Measurements from ENCODE around the gene DGKI.

Gene DGKI

DNA sequence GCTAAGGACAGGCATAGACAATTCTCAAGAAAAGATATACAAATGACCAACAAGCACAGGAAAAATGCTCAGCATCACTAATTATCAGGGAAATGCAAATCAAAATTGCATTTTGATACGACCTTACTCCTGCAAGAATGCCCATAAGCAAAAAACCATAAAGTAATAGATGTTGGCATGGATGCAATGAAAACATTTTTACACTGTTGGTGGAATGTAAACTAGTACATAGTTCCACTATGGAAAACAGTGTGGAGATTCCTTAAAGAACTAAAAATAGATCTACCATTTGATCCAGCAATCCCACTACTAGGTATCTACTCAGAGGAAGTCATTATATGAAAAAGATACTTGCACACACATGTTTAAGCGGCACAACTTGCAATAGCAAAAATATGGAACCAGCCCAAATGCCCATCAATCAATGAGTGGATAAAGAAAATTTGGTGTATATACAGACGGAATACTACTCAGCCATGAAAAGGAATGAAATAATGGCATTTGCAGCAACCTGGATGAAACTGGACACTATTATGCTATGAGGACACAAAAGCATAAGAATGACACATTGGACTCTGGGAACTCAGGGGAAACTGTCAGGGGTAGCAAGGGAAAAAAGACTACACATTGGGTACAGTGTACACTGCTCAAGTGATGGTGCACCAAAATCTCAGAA lies 59.3 kb downstream of the DGKI start:
- DNase-seq (ENCODE audit: low spot score), result no peak

DNA sequence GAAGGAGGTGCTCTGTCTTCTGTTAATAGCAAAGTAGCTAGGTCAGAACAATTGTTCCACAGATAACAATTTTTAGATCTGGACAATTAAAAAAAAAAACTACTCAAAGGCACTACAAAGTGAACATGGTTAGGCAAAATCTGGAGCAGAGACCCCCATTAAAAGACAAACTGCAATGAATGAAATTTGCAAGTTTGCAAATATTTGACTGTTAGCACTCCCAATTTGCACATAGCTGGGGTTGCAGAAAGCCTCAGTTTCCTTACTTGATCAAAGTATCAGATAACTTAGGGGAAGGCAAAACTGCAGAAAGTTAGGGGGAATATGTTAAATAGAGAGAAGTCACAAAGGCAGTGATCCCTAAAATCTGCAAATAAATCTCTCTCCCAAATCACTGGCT lies 68.3 kb downstream of the DGKI start:
- DNase-seq (ENCODE audit: low spot score), result no peak

DNA sequence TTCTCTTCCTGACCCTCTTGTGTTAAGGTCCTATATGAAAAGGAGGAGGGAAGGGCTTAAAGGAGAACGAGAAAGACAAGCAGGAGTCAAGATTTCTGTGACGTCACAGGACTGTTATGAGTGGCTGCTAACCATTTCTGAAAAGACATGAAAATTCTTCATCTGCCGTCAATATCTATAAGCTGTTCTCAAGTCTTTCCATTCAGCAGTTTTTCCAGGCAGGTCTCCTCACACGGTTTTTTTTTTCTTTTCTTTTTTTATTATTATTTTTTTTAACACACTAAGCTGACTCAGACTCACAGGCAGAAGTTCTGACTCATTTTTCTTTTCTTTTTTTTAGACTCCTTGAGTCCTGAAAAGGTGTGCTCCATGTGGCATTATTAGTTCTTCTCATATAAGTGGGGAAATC lies 72.0 kb downstream of the DGKI start:
- DNase-seq (ENCODE audit: low spot score), result no peak

DNA sequence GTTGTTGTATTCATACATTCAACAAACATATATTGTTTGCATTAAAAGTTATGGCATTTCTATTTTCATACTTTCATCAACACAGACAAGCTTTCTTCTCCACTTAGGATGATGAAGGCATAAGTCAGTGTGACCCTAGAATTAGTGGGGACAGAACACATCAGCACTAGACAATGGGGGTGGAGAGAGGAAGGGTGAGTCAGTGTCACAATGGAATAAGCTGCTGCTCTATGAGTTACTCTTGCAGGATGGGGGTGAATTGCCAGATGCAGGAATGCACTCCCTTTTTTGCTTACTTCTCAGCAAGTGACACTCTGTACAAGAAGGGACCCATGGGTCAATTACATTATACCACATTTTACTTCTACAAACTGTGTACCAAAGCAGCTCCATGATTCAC lies 74.0 kb downstream of the DGKI start:
- no peak for DNase-seq (ENCODE audit: low spot score)

DNA sequence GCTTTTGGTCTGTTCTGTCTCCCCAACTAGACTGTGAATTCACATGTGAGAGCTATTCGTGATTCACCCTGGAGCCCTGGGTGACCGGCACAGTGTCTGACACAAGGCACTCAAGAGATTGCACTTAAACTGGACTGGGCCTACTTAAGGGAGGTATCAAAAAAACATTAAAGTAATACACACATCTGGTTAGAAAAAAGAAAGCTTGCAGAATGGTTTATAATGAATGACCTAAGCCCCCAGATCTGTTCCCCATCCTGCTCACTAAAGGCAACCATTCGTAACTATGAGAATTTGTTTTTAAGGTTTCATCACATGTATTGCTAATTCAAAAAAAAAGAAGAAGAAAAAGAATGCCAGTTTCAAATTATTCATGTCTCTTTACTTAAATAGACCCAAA lies 74.5 kb downstream of the DGKI start:
- no peak for DNase-seq (ENCODE audit: low spot score)

DNA sequence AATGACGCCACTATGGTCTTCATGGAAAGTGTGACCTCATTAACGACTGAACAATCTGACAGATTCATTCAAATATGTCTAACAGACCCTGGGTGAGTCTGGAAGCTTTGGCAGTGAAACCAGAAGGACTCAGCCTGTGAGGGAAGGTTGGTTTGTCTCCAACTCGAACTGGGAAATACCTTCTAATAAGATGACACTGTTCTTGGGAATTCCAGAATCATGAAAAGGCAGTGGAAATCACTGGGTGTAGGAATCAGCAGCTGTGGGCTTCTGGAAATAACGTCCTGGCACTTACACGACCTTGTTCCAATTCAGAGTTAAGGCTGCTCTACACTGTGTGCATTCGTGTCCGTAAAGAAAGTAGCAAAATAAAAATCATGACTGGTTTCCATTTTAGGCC lies 75.1 kb downstream of the DGKI start:
- DNase-seq (ENCODE audit: low spot score), result no peak

DNA sequence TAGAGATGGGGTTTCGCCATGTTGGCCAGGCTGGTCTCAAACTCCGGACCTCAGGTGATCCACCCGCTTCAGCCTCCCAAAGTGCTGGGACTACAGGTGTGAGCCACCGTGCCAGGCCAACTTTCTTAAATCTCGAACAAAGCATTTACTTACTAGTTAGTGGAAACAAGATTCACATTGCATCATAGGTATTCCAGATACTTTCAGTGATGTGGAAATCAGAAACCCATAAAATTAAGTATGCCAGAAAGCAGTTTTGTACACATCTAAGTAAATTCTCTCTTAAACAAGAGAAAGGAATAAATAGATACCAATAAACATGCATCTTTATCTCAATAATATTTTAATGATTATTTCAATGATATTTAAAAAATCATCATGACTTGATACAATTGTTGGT lies 75.5 kb downstream of the DGKI start:
- no peak for DNase-seq (ENCODE audit: low spot score)

DNA sequence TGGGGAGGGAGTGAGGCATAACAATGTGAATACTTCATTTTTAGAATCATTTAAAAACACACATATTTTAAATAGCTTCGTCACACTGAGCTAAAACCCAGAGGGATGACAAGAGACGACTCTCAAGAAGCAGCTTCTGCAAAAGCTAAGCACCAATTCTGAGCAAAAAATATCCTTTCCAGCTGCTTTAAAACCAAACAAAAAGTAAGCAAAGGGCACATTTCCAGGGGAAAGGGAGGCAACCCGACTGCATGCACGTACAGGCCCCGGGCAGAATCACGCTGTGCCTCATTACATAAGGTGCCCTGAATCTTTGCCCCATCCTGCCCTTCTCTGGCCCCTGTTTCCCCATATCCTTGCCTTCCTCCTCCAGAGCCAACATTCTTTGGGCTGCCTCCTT lies 78.4 kb downstream of the DGKI start:
- no peak for DNase-seq (ENCODE audit: low spot score)

DNA sequence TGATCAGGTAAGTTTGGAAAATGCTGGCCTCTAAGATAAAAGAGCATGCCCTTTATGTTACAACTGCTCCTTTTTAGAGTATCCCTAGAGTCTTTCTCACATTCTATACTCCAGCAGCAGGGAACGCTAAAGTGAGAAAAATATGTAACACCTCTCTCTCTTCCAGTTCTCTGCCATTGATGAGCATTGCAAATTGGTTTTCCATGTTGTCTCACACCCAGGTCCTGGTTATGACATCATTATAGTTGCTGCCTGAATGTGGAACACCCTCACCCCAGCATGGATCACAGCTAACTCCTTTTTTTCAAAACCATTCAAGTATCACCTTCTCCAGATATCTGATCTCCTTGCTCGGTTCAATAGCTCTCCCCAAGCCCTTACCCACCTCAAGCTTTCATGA lies 84.4 kb downstream of the DGKI start:
- DNase-seq (ENCODE audit: low spot score), result no peak

DNA sequence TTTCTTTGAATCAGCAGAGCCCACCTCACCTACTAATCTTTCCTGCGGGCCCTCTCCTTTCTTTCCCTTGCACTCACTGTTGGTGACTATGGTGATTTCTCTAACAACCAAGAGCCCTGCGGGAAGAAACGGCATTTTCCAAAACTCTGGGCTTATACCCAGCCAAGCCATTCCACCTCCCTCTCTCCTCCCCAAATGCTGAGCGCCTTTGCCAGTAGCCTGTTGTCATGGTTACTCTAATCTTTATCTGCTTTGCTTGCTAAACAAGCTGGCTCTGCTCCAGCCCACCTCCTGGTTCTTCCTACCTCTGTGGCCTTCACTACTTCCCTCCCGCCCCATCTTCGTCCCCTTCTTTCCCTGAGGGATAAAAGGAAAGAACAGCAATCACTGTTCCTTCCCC lies 86.7 kb downstream of the DGKI start:
- no peak for DNase-seq (ENCODE audit: low spot score)

DNA sequence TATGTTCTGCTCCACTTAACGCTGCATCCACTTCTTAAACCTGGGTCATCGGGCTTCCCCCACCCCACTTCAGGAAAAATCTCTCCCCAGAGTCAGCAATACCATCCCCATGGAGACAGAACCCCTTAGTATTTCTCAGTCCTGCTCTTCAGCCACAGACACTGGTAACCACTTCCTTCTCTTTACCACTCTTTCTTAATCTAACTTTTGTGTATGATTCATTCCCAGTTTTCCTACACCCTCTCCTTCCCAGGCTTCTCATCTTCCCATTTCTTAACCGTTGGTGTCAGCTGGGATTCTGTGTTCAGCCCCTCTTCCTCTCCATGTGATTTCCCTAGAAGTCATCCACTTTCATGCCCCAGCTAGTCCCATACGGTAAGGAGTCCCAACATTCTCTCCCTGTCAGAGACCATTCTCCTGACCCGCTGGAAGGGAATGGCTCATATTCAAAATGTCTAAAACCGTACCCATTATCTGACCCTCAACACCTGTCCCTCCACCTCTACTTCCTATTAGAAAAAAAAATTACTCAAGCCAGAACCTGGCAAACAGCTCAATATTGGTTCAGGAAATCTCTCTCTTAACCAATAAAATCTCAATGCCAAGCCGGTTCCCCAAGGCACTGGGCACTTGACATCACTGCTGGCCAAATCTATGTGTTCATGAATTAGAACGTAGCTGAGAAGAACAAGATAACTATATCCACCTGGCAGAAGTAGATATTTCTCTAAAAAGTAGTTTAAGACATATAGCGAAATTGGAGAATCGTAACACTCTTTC lies 89.4 kb downstream of the DGKI start:
- DNase-seq (ENCODE audit: low spot score), result no peak

DNA sequence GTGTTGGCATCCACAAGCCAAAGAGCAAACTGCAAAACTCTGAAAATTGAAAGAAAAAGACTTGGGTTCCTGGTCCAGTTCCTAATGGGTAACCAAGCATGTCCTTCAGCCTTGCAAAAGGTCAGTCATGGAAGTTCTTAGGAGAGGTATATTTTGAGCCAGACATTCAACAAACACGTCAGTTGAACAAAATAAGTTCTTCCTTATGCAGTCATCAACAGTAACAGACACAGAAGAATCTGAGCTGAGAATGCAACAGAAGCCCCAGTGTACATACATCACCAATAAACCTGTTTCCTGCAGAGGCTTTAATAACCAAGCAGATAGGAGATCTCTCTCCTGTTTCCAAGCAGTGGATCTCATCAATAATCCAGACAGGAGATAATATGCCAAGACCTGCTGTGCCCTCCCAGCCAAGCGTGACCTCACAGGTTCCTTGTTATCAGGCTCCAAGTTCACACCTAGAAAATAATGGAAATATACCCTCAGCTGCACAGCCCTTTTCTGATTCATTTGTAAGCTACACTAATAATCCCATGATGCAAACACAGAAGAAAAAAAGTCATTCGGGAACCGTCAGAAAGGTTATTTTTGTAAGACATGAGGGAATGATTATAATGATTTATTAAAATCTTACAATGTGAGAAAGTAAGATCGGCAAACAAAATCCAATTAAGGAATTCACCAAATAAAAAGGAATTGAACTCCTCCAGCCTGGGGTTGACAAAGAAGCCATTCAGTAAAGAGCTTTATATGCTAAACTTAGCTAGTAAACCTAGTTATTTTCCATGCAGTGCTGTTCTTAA lies 90.7 kb downstream of the DGKI start:
- no peak for DNase-seq (ENCODE audit: low spot score)

DNA sequence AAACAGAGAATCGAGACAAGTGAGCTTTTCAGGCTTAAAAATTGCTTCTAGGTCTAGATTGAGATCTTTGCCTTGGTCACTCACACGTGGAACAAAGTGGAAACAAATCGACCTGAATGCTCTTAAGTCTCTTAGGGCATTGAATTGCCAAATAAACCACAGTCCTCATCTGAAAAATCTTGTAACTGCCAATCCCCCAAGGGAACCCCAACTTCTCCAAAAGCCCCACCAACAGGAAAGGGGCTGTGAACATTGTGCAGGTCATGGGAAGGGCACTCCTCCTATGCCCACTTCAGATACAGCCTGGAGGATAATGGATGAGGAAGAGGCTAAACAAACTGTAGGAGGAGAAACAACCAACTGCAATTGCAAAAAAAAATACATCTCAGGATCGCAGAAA lies 91.3 kb downstream of the DGKI start:
- DNase-seq (ENCODE audit: low spot score), result no peak

DNA sequence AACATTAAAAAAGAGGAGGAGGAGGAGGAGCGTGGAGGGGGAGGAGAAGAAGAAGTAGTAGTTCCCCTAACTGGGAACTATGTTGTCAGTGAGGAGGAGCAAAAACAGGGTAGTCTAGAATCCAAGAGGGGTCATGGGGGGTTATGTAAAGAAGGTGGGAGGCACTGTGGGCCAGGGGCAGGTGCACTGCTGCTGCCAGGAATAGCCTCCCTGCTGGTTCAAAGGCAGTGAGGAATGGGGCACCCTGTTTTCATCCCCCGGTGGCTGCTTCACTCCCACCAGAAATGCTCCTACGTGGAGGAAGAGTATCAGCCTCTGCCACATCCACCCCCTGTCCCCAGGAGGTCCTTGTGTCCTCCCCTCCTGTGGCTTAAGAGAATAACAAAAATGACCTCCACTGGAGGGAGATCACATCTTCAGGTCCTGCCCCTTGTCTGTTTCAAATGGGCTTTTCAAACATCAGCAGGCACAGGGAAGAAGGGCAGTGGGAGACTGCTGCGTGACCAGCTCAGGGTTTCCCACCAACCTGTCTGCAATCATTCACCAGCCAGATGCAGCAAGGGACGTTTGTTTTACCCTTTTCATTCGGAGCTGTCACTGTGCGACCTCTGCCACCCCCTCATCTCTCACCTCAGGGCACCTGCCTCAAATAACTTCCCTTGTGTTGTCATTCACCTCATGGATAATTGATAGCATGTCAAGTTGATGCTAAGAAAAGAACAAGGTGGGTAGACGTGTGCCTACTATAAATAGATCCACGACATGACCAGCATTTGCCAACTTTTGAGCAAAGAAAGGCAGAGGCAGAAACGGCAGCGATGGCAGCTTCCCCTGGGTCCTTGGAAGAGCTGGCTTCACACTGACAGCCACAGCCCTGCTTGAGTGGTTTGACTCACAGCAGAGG lies 92.6 kb downstream of the DGKI start:
- DNase-seq (ENCODE audit: low spot score), result no peak

DNA sequence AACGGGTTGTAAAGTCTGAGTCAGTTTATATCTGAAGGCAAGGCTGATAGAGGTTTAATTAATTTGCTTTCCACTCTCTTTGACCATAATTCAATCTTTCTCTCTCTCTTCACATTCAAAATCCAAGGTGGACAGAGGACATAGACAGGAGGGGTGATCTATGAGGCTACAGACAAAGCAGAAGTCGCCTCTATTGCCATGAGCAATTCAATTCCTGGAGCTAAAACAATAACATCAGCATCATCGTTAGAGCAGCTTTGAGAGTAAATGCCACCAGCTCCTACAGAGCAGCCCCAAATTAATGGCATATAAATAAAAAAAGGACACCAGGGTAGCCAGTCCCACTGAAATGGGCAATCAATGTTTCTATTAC lies 93.2 kb downstream of the DGKI start:
- no peak for DNase-seq (ENCODE audit: low spot score)

DNA sequence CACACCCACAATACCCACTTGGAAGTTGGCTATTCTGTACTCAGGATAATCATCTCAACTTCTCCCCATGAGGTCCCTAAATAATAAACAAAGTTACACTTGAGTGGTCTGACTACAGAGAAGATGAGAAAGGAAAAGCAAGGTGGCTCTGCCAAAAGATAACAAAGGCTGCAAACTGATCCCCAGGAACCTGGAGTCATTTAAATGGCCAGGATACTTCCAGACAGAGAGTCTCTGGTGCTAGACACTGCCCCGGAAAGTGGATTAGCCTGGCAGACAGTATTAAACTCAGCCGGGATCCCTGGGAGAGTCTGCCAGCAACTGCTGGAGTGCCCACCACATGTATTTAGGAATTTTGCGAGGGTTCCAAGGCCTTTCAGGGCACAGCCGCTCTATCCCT lies 93.7 kb downstream of the DGKI start:
- no peak for DNase-seq (ENCODE audit: low spot score)

DNA sequence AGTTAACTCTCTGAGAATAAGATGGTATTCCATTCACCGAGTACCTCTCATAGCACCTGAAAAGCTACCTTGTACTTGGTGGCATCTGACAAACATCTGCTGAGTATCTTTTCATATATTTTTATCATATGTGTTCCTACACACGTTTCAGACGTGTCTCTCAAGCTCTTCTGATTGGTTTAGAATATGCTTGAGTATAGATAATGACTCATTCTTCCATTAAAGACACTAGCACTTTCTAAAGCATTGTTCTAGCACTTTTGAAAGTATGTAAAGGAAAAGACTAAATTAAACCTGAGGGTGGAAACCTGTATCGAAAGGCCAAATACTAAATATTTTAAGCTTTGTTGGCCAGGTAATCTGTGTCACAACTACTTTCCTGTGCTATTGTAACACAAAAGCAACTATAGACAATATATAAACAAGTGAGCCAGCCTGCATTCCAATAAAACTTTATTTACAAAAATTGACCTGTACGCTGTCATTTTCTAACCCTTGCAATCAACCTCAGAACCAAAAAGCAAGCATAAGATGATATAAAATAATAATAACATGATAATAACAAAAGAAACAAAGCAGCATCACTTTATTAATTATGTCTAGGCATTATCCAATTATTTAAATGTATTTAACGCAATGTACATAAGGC lies 95.3 kb downstream of the DGKI start:
- no peak for DNase-seq (ENCODE audit: low spot score)

DNA sequence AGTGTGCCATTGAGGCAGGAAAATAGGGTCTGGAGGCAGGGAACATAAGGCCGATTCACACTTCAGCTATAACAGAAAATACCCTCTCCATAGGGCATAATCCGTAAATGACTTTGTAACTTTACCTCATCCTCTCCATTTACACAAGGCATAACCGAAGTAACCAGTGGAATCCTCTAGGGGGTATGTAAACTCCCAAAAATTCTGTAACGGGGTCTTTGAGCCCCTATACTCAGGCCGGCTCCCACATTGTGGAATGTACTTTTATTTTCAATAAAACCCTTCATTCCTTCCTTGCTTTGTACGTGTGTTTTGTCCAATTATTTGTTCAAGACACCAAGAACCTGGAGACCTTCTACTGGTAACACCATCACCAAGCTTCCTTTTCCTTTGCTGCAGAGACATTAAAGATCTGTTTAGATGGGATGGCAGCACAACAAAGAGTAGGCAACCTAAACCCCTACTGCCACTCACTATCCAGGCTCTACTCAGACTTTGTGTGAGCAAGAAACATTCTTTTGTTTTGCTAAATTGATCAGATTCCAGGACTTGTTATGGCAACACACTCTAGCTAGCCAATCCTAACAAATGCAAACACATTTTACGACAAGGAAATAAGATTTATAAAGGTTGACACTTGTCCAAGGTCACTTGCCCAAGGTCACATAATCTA lies 99.3 kb downstream of the DGKI start:
- DNase-seq (ENCODE audit: low spot score), result no peak

DNA sequence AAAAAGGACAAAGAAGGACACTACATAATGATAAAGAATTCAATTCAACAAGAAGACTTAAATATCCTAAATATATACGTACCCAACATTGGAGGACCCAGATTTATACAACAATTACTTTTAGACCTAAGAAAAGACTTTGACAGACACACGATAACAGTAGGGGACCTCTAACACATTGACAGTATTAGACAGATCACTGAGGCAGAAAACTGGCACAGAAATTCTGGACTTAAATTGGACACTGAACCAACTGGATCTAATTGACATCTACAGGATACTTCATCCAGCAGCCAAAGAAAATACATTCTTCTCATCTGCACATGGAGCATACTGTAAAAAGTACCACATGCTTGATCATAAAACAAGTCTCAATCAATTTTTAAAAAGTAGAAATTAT lies 103.8 kb downstream of the DGKI start:
- no peak for DNase-seq (ENCODE audit: low spot score)

DNA sequence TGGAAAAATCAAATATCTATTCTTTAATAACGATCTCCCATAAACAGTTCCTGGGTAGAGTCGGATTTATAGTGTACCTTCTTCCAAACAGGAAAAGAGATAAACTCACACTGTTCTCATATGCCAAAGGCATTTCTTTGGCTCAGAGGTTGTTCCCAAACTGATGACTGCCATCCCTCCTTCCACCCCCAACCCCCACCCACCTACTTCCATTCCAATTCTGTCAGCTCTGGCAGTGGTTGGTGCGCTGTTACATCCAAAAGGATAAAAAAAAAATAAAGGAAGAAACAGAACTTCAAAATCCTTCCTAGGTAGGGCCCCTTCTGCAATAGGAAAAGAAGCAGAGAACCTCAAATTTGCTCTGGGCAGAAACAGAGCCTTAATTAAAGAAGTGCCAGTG lies 104.7 kb downstream of the DGKI start:
- DNase-seq (ENCODE audit: low spot score), result no peak

DNA sequence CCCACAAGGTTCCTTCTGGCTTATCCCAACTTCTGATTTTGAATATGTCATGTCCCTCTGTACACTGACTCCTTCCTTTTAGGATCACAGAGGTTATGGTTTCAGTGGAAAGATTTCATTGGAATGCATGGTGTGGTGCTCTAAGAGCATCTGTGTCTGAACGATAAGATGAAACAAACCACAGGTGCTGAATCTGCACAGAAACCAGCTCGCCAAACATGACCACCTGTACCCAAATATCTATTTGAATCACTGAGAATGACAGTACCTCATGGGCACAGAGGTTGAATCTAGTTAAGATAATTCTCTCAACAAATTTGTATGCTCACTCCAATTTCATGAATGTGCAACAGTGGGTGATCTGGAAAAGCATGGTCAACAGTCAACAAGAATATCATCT lies 105.3 kb downstream of the DGKI start:
- DNase-seq (ENCODE audit: low spot score), result no peak

All from HuH-7.5 (cell line).